Anterior cingulate cortex (tissue), 58 donors: Measurements from ENCODE around the gene MOCS1.

Experiments
- DNase-seq, 58 donors: peaks; one replicate each; lab custom pipeline; 2025; lab: John Stamatoyannopoulos, UW

The MOCS1 gene

DNA sequence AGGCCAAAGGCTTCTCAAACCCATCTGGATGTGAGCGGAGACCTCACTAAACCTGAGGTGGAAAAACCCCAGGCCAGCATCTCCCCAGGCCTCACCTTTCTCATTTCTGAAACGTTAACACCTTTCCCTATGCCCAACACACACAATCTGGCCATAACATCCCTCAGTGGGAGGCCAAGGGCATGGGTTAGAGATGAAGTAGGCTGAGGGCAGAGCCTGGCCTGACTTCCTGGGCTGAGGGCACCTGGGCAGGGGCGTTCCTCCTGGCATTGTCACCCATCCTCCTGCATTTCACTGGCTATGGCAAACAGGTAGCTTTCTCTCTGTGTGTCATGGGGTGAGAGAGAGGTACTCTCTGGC lies 8.4 kb downstream of the MOCS1 start:
- no peak for DNase-seq

DNA sequence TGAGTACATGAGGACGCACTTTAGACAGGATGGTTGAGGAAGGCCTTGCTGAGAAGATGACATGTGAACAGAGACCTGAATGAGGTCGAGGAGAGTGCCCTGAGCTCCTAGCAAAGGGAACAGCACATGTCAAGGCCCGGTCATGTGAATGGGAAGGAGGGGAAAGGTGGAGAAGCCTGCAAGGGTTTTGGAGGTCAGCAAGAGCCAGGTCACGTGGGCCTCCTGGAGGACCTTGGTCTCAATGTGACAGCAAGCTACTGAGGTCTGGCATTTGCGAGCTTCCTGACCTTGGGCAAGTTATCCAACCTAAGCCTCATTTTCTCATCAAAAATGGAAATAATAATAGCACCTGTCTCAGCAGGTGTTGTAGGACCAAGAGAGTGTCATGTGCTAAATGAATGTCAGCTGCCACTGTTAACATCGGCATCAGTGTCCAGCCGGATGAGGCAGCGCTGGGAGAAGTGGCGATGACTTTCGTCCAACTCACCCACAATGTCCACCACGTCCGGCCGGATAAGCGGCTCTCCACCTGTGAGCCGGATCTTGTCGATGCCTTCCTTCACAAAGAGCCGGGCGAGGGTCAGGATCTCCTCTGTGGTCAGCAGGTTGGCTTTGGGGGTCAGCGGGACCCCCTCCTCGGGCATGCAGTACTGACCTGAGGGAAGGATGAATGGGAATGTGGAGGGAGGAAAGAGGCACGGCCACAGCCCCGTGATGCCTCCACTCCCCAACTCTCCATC lies 8.9 kb downstream of the MOCS1 start:
- DNase-seq = no peak

DNA sequence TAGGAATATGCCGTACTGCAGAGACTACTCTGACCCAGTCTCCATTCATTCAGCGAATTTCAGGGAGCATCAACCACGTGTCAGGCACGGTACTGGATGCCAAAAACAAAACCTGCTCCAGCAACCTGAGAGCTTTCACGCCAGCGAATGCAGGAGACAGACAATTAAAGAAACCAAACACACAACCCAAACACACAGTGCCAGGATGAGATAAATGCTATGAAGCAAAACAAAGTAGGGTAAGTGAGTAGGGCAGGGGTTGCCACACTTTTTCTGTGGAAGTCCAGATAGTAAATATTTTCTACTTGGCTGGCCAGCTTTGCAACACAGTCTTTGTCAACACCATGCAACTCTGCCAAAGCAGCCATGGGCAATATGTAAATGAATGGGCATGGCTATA lies 10.0 kb downstream of the MOCS1 start:
- peak in 2 of 58 donors; percentile 13 to 24 for DNase-seq

DNA sequence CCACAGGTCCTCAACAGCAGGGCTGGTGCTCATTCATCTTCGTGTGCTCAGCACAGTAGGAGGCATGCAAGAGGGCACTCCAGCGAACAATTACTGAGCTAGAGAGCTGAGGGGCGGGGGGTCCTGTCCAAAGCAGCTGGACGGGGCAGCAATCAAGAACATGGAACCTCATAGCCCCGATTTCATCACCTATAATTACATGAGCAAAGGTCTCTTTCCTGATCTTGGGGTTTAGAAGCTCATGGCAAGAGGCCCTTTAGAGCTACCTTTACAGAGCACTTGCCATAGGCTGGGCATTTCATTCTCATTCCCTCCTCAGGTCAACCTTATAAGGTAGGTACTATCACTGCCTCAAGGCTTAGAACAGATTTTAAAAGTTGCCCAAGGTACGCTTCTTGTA lies 10.4 kb downstream of the MOCS1 start:
- DNase-seq = no peak

DNA sequence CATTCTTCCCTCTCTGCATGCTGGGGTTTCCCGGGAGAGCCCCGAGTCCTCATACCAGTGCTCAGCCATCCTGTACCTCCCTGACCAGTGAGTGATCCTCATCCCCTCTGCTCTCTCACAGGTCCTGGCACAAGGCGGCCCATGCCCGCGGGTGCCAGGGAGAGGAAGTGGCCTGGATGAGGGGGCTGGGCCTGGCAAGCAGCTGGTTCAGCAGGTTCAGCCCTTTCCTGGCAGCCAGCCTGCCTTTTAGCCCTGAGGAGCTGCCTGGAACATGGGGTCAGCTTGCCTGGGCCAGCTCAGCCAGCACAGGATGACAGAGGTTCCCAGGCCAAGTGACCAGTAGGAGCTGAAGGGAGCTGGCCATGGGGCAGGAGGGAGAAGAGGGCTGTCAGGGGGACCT lies 10.9 kb downstream of the MOCS1 start:
- peak in 34 of 58 donors; percentile 10 to 71 (median 38) for DNase-seq

DNA sequence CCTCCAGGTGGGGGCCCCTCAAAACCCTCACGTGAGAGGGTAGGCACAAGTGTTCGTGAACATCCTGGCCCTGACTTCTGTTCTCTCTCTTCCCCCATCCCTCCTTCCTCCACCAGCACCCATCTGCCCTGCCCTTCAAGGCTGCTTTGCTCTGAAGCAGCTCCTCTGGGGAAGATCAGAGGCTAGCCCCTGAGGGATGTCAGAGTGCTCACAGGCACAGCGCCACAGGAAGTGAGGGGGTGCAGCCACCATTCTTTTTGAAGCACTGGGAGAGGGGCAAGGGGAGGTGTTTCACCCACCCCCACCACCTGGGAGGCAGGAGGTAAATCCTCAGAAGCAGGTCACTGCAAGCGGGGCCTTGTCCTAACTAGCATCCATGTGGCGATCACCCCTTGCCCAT lies 11.4 kb downstream of the MOCS1 start:
- no peak for DNase-seq

DNA sequence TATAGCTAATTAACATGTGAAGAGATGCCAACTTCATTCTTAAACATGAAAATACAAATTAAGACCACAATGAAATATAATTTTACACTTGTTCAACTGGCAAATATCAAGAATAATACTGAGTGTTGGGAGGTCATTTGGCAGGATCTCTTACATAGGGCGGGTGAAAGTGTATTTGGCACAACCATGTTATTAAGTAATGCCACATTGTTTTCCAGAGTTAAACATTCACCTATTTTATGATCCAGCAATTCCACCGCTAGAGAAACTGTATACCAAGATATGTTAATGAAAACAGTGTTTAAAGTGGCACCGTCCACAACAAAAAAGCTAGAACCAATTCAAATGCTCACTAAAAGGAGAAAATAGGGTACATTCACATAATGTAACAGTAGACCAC lies 14.1 kb downstream of the MOCS1 start:
- DNase-seq = no peak

DNA sequence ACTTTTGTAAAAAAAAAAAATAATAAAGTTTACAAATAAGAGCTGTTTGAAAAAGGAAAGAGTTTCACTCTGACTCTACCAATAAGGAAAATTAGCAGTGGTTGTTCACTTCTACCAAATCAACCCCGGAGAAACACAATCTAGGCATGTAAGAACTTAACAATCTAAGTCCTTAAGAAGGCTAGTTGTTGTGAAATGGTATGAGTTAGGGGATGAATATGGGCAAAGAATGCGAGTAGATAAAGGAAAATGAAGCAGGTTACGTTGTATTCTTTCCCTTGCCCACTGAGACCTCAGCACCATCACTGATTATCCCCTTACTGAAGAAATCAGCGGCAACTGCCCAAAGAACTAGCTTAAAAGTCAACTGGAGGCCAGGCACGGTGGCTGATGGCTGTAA lies 15.4 kb downstream of the MOCS1 start:
- no peak for DNase-seq

DNA sequence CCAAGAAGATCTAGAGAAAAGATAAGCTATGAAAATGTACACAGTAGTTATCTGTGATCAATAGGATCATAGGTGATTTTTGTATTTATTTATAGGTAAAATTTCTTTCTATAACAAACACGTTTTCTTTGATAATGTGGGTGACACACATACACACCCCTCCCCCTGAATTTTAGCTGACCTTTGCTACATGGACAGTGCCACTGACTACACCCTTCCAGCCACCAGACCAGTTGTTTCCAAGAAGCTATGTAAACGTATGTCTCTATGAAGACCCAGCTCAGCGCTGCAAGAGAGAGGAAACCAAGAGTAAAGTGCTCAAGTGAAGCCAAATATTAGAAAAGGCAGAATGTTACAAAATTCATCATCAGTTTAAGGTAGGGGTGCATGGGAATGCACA lies 16.3 kb downstream of the MOCS1 start:
- DNase-seq = no peak

DNA sequence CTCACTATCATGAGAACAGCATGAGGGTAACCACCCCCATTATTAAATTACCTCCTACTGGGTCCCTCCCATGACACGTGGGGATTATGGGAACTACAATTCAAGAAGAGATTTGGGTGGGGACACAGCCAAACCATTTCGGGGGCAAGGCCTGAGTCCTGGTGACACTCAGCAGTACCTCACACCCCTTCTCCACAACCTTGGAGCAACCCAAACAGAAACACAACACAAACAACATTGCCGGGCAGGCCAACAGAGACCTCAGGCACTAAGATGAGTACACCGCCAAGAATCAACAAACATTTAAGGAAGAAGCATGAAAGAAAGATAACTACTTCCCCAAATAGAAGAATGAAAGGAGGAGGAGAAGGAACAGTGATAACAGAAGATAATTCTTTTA lies 16.9 kb downstream of the MOCS1 start:
- DNase-seq = no peak

DNA sequence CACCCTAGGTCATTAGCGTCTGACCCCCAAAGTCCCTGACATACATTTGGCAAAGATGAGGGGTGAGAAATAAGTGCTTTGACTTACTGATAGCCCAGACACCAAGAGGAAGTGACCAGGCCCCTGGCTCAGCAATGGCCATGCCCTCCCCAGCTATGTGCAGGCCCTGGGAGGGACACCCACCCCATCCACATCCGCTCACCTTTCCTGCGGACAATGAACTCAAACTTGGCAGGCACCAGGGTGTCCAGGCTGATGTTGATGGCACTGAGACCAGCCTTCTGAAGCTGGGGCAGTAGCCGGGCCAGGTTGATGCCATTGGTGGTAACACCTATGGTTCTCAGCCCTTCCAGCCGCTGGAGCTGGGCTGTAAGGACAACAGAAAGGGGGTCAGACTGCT lies 18.4 kb downstream of the MOCS1 start:
- no peak for DNase-seq

DNA sequence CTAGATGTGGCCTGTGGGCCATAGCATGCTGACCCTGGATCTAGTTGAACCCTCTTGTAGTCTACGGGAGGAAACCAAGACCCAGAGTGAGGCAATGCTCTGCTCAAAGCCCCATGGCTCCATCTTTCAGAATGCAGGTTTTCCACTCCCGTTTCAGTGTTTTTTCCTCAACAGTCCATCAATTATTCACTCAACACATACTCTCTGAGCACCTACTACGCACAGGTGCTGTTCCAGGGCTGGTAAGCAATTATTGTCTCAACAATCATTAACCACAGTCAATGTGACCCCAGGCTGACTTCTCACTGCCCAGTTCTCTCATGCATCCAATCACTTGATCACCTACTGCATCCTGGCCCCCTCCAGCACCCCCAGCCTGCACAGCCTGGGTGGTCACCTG lies 20.0 kb downstream of the MOCS1 start:
- DNase-seq = no peak

DNA sequence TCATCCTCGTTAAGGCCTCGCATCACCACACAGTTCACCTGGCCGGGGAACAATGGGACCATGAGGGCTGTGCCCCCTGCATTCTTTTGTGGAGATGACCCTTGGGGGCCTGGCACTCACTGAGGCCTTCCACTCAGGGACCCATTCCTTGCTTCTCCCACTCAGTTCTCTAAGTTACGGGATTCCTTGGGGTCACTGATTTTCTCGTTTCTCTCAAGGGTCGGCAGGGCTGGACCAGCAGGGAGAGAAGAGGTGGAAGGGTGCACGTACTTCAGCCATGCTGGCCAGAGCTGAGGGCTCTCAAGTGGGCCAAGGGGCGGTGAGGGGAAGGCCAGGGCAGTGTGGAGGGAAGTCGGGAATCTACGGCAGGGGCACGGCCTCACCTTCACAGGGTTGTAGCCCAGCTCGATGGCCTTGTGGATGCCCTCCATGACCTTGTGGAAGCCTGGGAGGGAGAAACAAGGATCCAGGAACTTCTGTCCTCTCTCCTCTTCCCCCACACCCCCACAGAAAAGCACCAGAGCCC lies 20.8 kb downstream of the MOCS1 start:
- DNase-seq = no peak

DNA sequence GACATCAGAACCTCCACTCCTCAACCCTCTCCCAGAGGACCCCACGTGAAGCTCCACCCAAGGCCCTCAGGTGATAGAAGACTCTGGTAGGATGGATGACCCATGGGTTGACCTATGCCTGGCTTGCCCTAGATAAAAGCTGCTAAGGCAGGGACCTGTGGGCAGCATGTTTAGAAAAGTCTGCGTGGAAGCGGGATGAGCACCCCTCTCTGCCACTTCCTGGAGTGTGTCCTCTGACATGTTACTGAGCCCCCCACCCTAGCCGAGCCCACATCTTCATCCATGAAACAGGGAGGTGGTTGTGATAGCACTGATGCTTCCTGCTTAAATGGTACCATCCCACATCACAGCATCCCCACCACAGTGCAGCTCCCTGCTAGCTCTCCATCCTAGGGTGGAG lies 21.8 kb downstream of the MOCS1 start:
- DNase-seq = no peak

DNA sequence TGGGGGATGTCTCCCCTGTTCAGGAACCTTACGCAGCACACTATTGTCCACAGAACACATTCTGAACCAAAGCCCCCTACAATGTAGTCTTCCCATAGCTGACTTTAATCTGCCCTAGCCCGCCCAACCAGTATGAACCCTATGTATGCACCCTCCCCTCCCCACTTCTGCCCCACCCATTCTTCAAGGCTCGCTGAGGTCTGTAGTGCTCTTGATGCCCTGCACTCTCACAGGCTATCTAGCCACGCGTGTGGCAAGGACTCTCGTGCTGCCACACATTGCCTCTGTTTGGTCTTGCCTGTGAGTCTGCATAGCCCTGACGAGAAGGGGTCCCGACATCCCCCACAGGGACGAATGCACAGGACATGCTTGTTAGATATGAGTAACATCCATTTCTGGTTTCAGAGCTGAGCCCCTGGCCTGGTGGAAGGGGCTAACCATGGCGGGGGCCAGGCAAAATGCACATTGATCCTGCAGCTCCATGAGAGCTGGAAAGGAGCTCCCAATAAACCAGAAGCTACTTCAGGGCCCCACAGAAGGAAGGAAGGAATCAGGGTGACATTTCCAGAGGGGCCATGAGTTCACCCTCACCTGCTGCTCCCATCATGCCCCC lies 22.6 kb downstream of the MOCS1 start:
- no peak for DNase-seq

DNA sequence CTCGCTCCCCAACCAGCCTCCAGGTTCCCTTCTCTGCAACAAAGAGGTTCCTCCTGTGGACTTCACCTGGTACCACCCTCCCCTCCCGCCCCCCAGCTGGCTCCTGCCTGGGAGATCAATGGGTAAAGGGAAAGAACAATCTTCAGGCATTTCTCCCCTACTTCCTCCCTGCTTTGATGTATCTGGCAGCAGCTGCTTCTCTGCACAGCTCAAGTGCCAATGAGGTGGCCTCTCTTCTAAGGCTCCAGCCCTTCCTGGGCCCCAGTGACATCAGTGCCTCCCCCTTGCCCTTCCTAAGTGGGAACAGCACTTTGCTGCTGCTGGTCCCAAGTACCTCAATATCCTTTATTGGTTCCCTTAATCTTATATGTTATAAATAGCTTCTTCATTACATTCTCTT lies 23.5 kb downstream of the MOCS1 start:
- no peak for DNase-seq

DNA sequence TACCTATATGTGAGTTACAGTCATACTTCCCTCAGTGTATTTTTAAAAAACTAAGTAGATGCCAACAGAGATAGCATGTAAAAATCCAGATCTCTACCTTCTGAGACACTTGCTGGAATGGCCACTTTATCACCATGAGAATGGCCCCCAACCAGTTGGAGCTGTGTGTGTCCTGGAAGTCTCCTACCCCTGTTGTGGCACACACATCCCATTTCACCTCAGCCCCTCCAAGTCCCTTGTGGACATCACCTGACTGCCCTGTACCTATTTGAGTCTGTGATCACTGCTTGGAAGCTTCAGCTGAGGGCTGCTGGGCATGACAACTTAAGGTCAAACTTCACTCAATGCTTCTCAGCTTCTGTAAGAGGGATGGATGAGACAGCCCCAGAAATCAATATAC lies 24.1 kb downstream of the MOCS1 start:
- no peak for DNase-seq

DNA sequence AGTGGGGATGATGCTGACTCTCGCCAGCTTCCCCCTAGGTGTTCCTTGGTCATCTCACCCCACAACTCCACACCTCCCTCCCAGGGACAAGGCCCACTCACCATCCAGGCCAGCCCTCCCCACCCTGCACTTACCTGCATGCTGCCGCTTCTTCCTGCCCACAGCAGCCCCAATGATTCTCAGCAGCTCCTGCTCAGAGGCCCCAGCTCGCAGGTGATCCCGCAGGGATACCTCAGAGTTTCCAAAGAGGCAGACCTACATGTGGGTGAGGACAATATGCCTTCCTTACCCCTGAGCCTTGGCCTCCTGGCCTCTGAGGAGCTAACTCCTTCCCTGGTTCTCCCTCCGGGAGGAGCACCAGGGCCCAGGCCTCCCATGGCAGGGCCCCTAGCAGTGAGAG lies 24.6 kb downstream of the MOCS1 start:
- no peak for DNase-seq

DNA sequence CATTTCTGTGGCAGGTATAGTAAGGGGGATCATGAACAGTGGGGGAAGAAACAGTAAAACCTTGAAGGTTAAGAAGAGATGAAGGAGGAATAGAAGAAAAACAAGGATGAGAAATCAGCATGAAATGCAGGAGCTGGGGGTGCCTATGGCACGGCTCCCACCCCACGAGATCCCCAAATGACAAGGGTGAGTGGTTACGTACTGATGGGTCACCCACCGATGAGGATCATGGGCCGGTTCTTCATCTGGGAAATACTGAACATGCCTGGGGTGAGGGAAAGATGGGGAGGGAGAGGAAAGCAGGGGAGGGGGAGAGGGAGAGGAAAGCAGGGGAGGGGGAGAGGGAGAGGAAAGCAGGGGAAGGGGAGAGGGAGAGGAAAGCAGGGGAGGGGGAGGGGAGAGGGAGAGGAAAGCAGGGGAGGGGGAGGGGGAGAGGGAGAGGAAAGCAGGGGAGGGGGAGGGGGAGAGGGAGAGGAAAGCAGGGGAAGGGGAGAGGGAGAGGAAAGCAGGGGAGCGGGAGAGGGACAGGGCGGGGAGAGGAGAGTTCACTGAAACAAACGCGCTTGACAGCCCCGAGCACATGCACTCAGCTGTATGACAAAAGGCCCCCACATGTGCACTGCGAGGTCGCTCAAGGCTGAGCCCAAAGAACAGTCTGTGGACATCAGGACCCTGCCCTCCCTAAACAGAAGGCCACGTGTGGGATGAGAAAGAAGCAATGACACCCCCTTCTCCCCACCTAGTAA lies 25.3 kb downstream of the MOCS1 start:
- no peak for DNase-seq

DNA sequence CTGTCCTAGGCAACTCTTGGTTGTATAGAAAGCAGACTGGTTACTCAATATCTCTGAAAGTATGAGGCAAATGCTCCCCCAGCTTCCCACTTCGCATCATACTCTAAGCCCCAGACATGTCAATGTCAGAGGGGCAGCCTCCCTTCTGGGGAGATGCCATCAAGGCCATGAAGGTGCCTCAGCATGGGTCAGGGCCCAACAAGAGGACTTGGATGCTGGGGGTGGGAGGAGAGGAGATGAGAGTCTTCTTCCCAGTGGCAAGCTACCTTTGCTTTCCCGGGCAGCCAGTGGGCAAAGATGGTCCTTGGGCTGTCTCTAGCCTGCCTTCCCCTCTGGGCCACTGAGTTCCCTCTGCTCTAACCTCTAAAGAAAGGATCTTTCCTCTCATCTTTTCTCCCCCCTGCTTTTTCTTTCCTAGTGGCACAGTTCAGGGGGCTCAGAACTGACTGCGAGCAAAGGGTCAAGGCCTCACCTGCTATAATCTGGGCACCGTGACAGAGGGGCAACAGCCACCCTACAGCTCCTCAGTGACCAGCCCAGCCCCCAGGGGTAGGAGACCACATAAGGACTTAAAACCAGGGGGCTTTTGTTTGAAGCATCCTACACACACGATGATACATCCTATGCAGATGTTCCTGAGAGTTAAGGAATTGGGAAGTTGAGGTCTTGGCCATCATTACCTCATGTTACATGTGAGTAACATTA lies 26.2 kb downstream of the MOCS1 start:
- no peak for DNase-seq

DNA sequence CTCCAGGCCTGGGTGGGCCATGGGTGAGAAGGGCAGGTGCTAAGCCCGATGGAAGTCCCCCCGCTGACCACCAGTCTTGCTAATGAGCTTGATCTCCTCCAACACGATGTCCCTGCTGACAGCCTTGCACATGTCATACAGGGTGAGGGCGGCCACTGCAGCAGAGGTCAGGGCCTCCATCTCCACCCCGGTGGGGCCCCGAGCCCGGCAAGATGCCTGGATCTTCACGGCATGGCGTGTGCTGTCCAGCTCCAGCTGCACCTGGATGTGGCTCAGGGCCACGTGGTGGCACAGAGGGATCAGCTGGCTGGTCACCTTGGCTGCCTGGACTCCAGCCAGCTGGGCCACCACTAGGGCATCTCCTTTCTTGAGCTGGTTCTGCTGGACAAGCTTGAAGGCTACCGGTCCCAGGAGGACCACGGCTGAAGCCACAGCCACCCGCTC lies 27.9 kb downstream of the MOCS1 start:
- no peak for DNase-seq
